ENCODE data around the gene CDH13. TPM values are rescaled to one million over a fixed set of nuclear protein-coding genes. Genes with fewer than 3 reads are reported as not detected.

CDH13 gene
- total RNA-seq, 3 donors from 2014 or later = not detected

GRCh38 chr16:82945420-82946101 is 318.8 kb downstream of the CDH13 start:
- ATAC-seq (no peak), DNase-seq (no peak)
- Mint-ChIP-seq H3K9me3 (peaks cover 3% of the 10 kb centered on the region), H3K36me3 (ENCODE audit: insufficient read depth) (no peaks in the 10 kb centered on the region), H3K27me3 (ENCODE audit: low read depth) (no peaks in the 10 kb centered on the region), H3K4me3 (no peak overlapping the region), H3K4me1 (ENCODE audit: low read depth) (peaks cover 8% of the 10 kb centered on the region)

GRCh38 chr16:82947698-82948097 is 320.9 kb downstream of the CDH13 start:
- ATAC-seq = no peak
- H3K36me3 Mint-ChIP-seq (ENCODE audit: insufficient read depth) = no peaks in the 10 kb centered on the region
- H3K27me3 Mint-ChIP-seq (ENCODE audit: low read depth) = no peaks in the 10 kb centered on the region
- peaks cover 8% of the 10 kb centered on the region for H3K4me1 Mint-ChIP-seq (ENCODE audit: low read depth)
- no peak overlapping the region for H3K4me3 Mint-ChIP-seq
- DNase-seq = no peak
- peaks cover 3% of the 10 kb centered on the region for H3K9me3 Mint-ChIP-seq

GRCh38 chr16:82949016-82949415 is 322.2 kb downstream of the CDH13 start:
- no peak for ATAC-seq
- peaks cover 3% of the 10 kb centered on the region for H3K9me3 Mint-ChIP-seq

GRCh38 chr16:82953517-82953916 is 326.7 kb downstream of the CDH13 start:
- H3K4me1 Mint-ChIP-seq (ENCODE audit: low read depth) = no peaks in the 10 kb centered on the region
- ATAC-seq = no peak
- H3K9me3 Mint-ChIP-seq = peaks cover 3% of the 10 kb centered on the region
- H3K27me3 Mint-ChIP-seq (ENCODE audit: low read depth) = no peaks in the 10 kb centered on the region
- H3K36me3 Mint-ChIP-seq (ENCODE audit: insufficient read depth) = no peaks in the 10 kb centered on the region
- H3K4me3 Mint-ChIP-seq = no peak overlapping the region
- DNase-seq = no peak

More at GRCh38 chr16:82949016-82949415, 322.2 kb downstream of the CDH13 start:
- no peak overlapping the region for H3K4me3 Mint-ChIP-seq
- DNase-seq = no peak
- H3K27me3 Mint-ChIP-seq (ENCODE audit: low read depth) = no peaks in the 10 kb centered on the region
- peaks cover 8% of the 10 kb centered on the region for H3K4me1 Mint-ChIP-seq (ENCODE audit: low read depth)
- no peaks in the 10 kb centered on the region for H3K36me3 Mint-ChIP-seq (ENCODE audit: insufficient read depth)

GRCh38 chr16:82954224-82954929 is 327.6 kb downstream of the CDH13 start:
- H3K4me3 Mint-ChIP-seq = no peak overlapping the region
- H3K27me3 Mint-ChIP-seq (ENCODE audit: low read depth) = no peaks in the 10 kb centered on the region
- DNase-seq = no peak
- H3K36me3 Mint-ChIP-seq (ENCODE audit: insufficient read depth) = no peaks in the 10 kb centered on the region
- H3K9me3 Mint-ChIP-seq = peaks cover under 1% of the 10 kb centered on the region
- no peaks in the 10 kb centered on the region for H3K4me1 Mint-ChIP-seq (ENCODE audit: low read depth)
- no peak for ATAC-seq

GRCh38 chr16:82955741-82956348 is 329.1 kb downstream of the CDH13 start:
- Mint-ChIP-seq H3K27me3 (ENCODE audit: low read depth) (no peaks in the 10 kb centered on the region), H3K4me3 (no peak overlapping the region), H3K9me3 (no peaks in the 10 kb centered on the region), H3K36me3 (ENCODE audit: insufficient read depth) (no peaks in the 10 kb centered on the region), H3K4me1 (ENCODE audit: low read depth) (no peaks in the 10 kb centered on the region)
- DNase-seq (no peak), ATAC-seq (no peak)

- DNase-seq (no peak), ATAC-seq (no peak)
- Mint-ChIP-seq H3K36me3 (ENCODE audit: insufficient read depth) (no peaks in the 10 kb centered on the region), H3K27me3 (ENCODE audit: low read depth) (no peaks in the 10 kb centered on the region), H3K9me3 (no peaks in the 10 kb centered on the region), H3K4me1 (ENCODE audit: low read depth) (no peaks in the 10 kb centered on the region), H3K4me3 (no peak overlapping the region)
Measured at GRCh38 chr16:82957212-82957611, 330.4 kb downstream of the CDH13 start.

GRCh38 chr16:82960918-82961317 is 334.1 kb downstream of the CDH13 start:
- no peak for ATAC-seq
- no peak for DNase-seq
- no peaks in the 10 kb centered on the region for H3K27me3 Mint-ChIP-seq (ENCODE audit: low read depth)
- no peak overlapping the region for H3K4me3 Mint-ChIP-seq
- H3K4me1 Mint-ChIP-seq (ENCODE audit: low read depth) = no peaks in the 10 kb centered on the region
- no peaks in the 10 kb centered on the region for H3K36me3 Mint-ChIP-seq (ENCODE audit: insufficient read depth)
- no peaks in the 10 kb centered on the region for H3K9me3 Mint-ChIP-seq

GRCh38 chr16:82963653-82964052 is 336.9 kb downstream of the CDH13 start:
- no peaks in the 10 kb centered on the region for H3K27me3 Mint-ChIP-seq (ENCODE audit: low read depth)
- H3K9me3 Mint-ChIP-seq = peaks cover 4% of the 10 kb centered on the region
- no peak for DNase-seq
- ATAC-seq = no peak
- no peaks in the 10 kb centered on the region for H3K4me1 Mint-ChIP-seq (ENCODE audit: low read depth)
- H3K4me3 Mint-ChIP-seq = no peak overlapping the region
- no peaks in the 10 kb centered on the region for H3K36me3 Mint-ChIP-seq (ENCODE audit: insufficient read depth)

GRCh38 chr16:82965808-82966207 is 339.0 kb downstream of the CDH13 start:
- no peaks in the 10 kb centered on the region for H3K27me3 Mint-ChIP-seq (ENCODE audit: low read depth)

GRCh38 chr16:82967424-82967823 is 340.7 kb downstream of the CDH13 start:
- Mint-ChIP-seq H3K4me3 (no peak overlapping the region), H3K4me1 (ENCODE audit: low read depth) (no peaks in the 10 kb centered on the region), H3K36me3 (ENCODE audit: insufficient read depth) (no peaks in the 10 kb centered on the region), H3K9me3 (peaks cover 4% of the 10 kb centered on the region), H3K27me3 (ENCODE audit: low read depth) (no peaks in the 10 kb centered on the region)
- DNase-seq (no peak), ATAC-seq (no peak)

More at GRCh38 chr16:82965808-82966207, 339.0 kb downstream of the CDH13 start:
- Mint-ChIP-seq H3K4me3 (no peak overlapping the region), H3K4me1 (ENCODE audit: low read depth) (no peaks in the 10 kb centered on the region), H3K9me3 (peaks cover 4% of the 10 kb centered on the region), H3K36me3 (ENCODE audit: insufficient read depth) (no peaks in the 10 kb centered on the region)
- DNase-seq (no peak), ATAC-seq (no peak)

- no peaks in the 10 kb centered on the region for H3K36me3 Mint-ChIP-seq (ENCODE audit: insufficient read depth)
- peaks cover 4% of the 10 kb centered on the region for H3K27me3 Mint-ChIP-seq (ENCODE audit: low read depth)
- no peak overlapping the region for H3K4me3 Mint-ChIP-seq
- H3K9me3 Mint-ChIP-seq = peaks cover 7% of the 10 kb centered on the region
- no peaks in the 10 kb centered on the region for H3K4me1 Mint-ChIP-seq (ENCODE audit: low read depth)
- DNase-seq = no peak
- no peak for ATAC-seq
Measured at GRCh38 chr16:82971126-82971525, 344.4 kb downstream of the CDH13 start.

- DNase-seq (no peak), ATAC-seq (no peak)
- Mint-ChIP-seq H3K9me3 (peaks cover 3% of the 10 kb centered on the region), H3K4me3 (no peak overlapping the region), H3K4me1 (ENCODE audit: low read depth) (no peaks in the 10 kb centered on the region), H3K36me3 (ENCODE audit: insufficient read depth) (no peaks in the 10 kb centered on the region), H3K27me3 (ENCODE audit: low read depth) (peaks cover 4% of the 10 kb centered on the region)
Measured at GRCh38 chr16:82972331-82972919, 345.7 kb downstream of the CDH13 start.

GRCh38 chr16:82979406-82980111 is 352.8 kb downstream of the CDH13 start:
- no peaks in the 10 kb centered on the region for H3K36me3 Mint-ChIP-seq (ENCODE audit: insufficient read depth)
- no peaks in the 10 kb centered on the region for H3K4me1 Mint-ChIP-seq (ENCODE audit: low read depth)
- no peak overlapping the region for H3K4me3 Mint-ChIP-seq
- ATAC-seq (no peak), DNase-seq (no peak)
- H3K9me3 Mint-ChIP-seq = peaks cover 3% of the 10 kb centered on the region
- H3K27me3 Mint-ChIP-seq (ENCODE audit: low read depth) = peaks cover 5% of the 10 kb centered on the region

Data from activated T-cell treated with anti-CD3 and anti-CD28 coated beads, Interleukin-2, amount 50 U/mL, for 4 hours (primary cell).